Subcutaneous adipose tissue (tissue), 4 donors: ENCODE data around the gene GRK4. TPM values are rescaled to one million over a fixed set of nuclear protein-coding genes. Genes with fewer than 3 reads are reported as not detected.

Source experiments
- CTCF ChIP-seq: fragments of 450-650 bp; IDR thresholded peaks from one replicate; pipeline ENCODE4 v1.5.1; 2016; ENCODE audit warnings: low read depth, mild to moderate bottlenecking, control low read depth, antibody characterized with exemption, moderate library complexity
- total RNA-seq, 4 donors: library from RNA; depleted of rRNA; stranded (reverse); fragments of >200 nt; gene quantifications; one replicate each; pipeline ENCODE4 v1.1.0, GENCODE V29; 2016

The GRK4 gene
- total RNA-seq, 4 donors from 2014 or later = 3.1 to 7.9 (median 3.7) TPM

GRCh38 chr4:3069661-3070199 lies 106.4 kb downstream of the GRK4 start:
- TF ChIP-seq CTCF = no peak

- no peak for TF ChIP-seq CTCF
Measured at GRCh38 chr4:3070709-3071500, 107.5 kb downstream of the GRK4 start.

- TF ChIP-seq CTCF = no peak
Measured at GRCh38 chr4:3071811-3072210, 108.4 kb downstream of the GRK4 start.

- no peak for TF ChIP-seq CTCF
Measured at GRCh38 chr4:3073158-3074077, 110.0 kb downstream of the GRK4 start.

GRCh38 chr4:3074078-3074845 lies 110.9 kb downstream of the GRK4 start, which contains the start of the genes HTT and HTT-AS:
Gene HTT, plus strand, starts transcription at chr4:3074681. Its CDS starts 145 bp downstream, at chr4:3074826.
Gene HTT-AS, minus strand, starts transcription at chr4:3074538.
- no peak for TF ChIP-seq CTCF

GRCh38 chr4:3074846-3075651 lies 111.7 kb downstream of the GRK4 start:
- no peak for TF ChIP-seq CTCF
